ENCODE results near the gene ZIC2. TPM values are rescaled to one million over a fixed set of nuclear protein-coding genes. Genes with fewer than 3 reads are reported as not detected.
A peak's percentile ranks its signal among the peaks of the same experiment; 100 is the strongest.

ZIC2 gene
- total RNA-seq, 2 donors from 2014 or later = 0.11 to 0.82 TPM

- intact Hi-C loops (cut with DNase I) = no loop called here
- Histone ChIP-seq H3K9ac (ENCODE audit: low read depth in 2 of 2, low read length in 2 of 2) (no peak overlapping the region), H3K4me1 (peaks cover 6% of the 10 kb centered on the region), H3K4me3 (no peak overlapping the region), H3K27ac (no peak overlapping the region), H3K27me3 (peaks cover 95% of the 10 kb centered on the region), H3K9me3 (no peaks in the 10 kb centered on the region), H3K36me3 (no peaks in the 10 kb centered on the region)
- TF ChIP-seq CTCF (IDR thresholded peaks at IDR 0.05) = no peak
- DNase-seq = no peak
Measured at GRCh38 chr13:99976575-99976974, 5.0 kb upstream of the ZIC2 start.

GRCh38 chr13:99977334-99977911 lies 4.2 kb upstream of the ZIC2 start:
- H3K4me3 ChIP-seq = no peak overlapping the region
- no peak for TF ChIP-seq CTCF (IDR thresholded peaks at IDR 0.05)
- no peaks in the 10 kb centered on the region for H3K36me3 ChIP-seq
- no peak overlapping the region for H3K27ac ChIP-seq
- H3K9me3 ChIP-seq = no peaks in the 10 kb centered on the region
- no peak for DNase-seq
- intact Hi-C loops (cut with DNase I) = no loop called here
- peaks cover 95% of the 10 kb centered on the region for H3K27me3 ChIP-seq
- H3K9ac ChIP-seq (ENCODE audit: low read depth in 2 of 2, low read length in 2 of 2) = no peak overlapping the region
- H3K4me1 ChIP-seq = peaks cover 6% of the 10 kb centered on the region

- Histone ChIP-seq H3K9me3 (no peaks in the 10 kb centered on the region), H3K4me3 (no peak overlapping the region), H3K36me3 (no peaks in the 10 kb centered on the region), H3K27me3 (peaks cover 95% of the 10 kb centered on the region), H3K4me1 (peaks cover 6% of the 10 kb centered on the region), H3K9ac (ENCODE audit: low read depth in 2 of 2, low read length in 2 of 2) (no peak overlapping the region), H3K27ac (no peak overlapping the region)
- DNase-seq = peak; percentile 17
- intact Hi-C loops (cut with DNase I) = no loop called here
- no peak for TF ChIP-seq CTCF (IDR thresholded peaks at IDR 0.05)
Measured at GRCh38 chr13:99977912-99978798, 3.4 kb upstream of the ZIC2 start.

GRCh38 chr13:99978799-99979452 lies 2.7 kb upstream of the ZIC2 start:
- TF ChIP-seq CTCF (IDR thresholded peaks at IDR 0.05) = no peak
- H3K36me3 ChIP-seq = no peaks in the 10 kb centered on the region
- no peak overlapping the region for H3K9ac ChIP-seq (ENCODE audit: low read depth in 2 of 2, low read length in 2 of 2)
- H3K27ac ChIP-seq = no peak overlapping the region
- peak; percentile 24 for DNase-seq
- no peaks in the 10 kb centered on the region for H3K9me3 ChIP-seq
- peaks cover 95% of the 10 kb centered on the region for H3K27me3 ChIP-seq
- peaks cover 6% of the 10 kb centered on the region for H3K4me1 ChIP-seq
- intact Hi-C loops (cut with DNase I) = no loop called here
- no peak overlapping the region for H3K4me3 ChIP-seq

GRCh38 chr13:99979453-99980200 lies 2.0 kb upstream of the ZIC2 start:
- intact Hi-C loops (cut with DNase I) = no loop called here
- H3K9me3 ChIP-seq = no peaks in the 10 kb centered on the region
- H3K27me3 ChIP-seq = peaks cover 95% of the 10 kb centered on the region
- H3K4me3 ChIP-seq = peak overlapping the region; percentile 52
- H3K9ac ChIP-seq (ENCODE audit: low read depth in 2 of 2, low read length in 2 of 2) = peak overlapping the region in 1 of 2 donors; percentile 29
- peak; percentile 20 for DNase-seq
- peaks cover 6% of the 10 kb centered on the region for H3K4me1 ChIP-seq
- TF ChIP-seq CTCF (IDR thresholded peaks at IDR 0.05) = no peak
- no peaks in the 10 kb centered on the region for H3K36me3 ChIP-seq
- H3K27ac ChIP-seq = no peak overlapping the region

Measured in colonic mucosa (tissue), 4 donors.